Fibroblast of lung (primary cell): Measurements from ENCODE around the gene GDPD2. TPM values are rescaled to one million over a fixed set of nuclear protein-coding genes. Genes with fewer than 3 reads are reported as not detected.

ENCODE experiments used
- DNase-seq, 2 donors: peaks; one replicate each; pipeline versions ENCODE4 v3.0.0 to v3.0.0-alpha.2; 2010; ENCODE audit warnings: low read depth in 2 of 2
- H2AFZ ChIP-seq: 2 replicates; pipeline ENCODE4 v1.5.1; 2012; ENCODE audit warnings: low read length, control low read depth, inconsistent platforms
- H3K27ac ChIP-seq: 2 replicates; pipeline ENCODE4 v1.5.1; 2011; ENCODE audit warnings: low read length, control low read depth; ENCODE audit not compliant: insufficient read depth
- H3K27me3 ChIP-seq: 2 replicates; pipeline ENCODE4 v1.5.1; 2011; ENCODE audit warnings: mild to moderate bottlenecking, low read length; ENCODE audit not compliant: control insufficient read depth, insufficient read depth
- H3K36me3 ChIP-seq: 2 replicates; pipeline ENCODE4 v1.5.1; 2011; ENCODE audit warnings: low read length; ENCODE audit not compliant: control insufficient read depth, insufficient read depth
- H3K4me1 ChIP-seq: 2 replicates; pipeline ENCODE4 v1.5.1; 2011; ENCODE audit warnings: low read length; ENCODE audit not compliant: control insufficient read depth, insufficient read depth; ENCODE audit errors: extremely low read depth
- H3K4me2 ChIP-seq: 2 replicates; pipeline ENCODE4 v1.5.1; 2011; ENCODE audit warnings: low read length, control low read depth; ENCODE audit not compliant: insufficient read depth; ENCODE audit errors: extremely low read depth
- H3K4me3 ChIP-seq, 4 experiments: fragments of 200-600 bp in 1 of 4; sonication (generic) in 1 of 4; replicated peaks in 1 of 4; 2 replicates each; pipeline ENCODE4 v1.5.1; 2011 to 2016; ENCODE audit warnings: low read length in 4 of 4, low read depth in 3 of 4, mild to moderate bottlenecking in 3 of 4, control low read depth in 2 of 4, inconsistent platforms in 1 of 4, mixed read lengths in 1 of 4; ENCODE audit not compliant: insufficient read depth in 1 of 4; ENCODE audit errors: control extremely low read depth in 1 of 4
- H3K79me2 ChIP-seq: 2 replicates; pipeline ENCODE4 v1.5.1; 2012; ENCODE audit warnings: mild to moderate bottlenecking, low read length, inconsistent platforms; ENCODE audit not compliant: control insufficient read depth, insufficient read depth
- H3K9ac ChIP-seq: 2 replicates; pipeline ENCODE4 v1.5.1; 2011; ENCODE audit warnings: mild to moderate bottlenecking, low read length, control low read depth; ENCODE audit not compliant: insufficient read depth
- H3K9me3 ChIP-seq: 2 replicates; pipeline ENCODE4 v1.5.1; 2012; ENCODE audit warnings: low read depth, low read length; ENCODE audit not compliant: control insufficient read depth, insufficient read depth
- H4K20me1 ChIP-seq: 2 replicates; pipeline ENCODE4 v1.5.1; 2011; ENCODE audit warnings: low read length; ENCODE audit not compliant: control insufficient read depth, insufficient read depth; ENCODE audit errors: extremely low read depth
- CTCF ChIP-seq, 2 donors: IDR thresholded peaks in 1 of 2; conservative IDR thresholded peaks in 1 of 2; 1 replicate in 1 of 2; 2 replicates in 1 of 2; pipeline ENCODE4 v1.5.1; 2011 to 2012; ENCODE audit warnings: low read length in 2 of 2, control low read depth in 1 of 2, inconsistent platforms in 1 of 2, low read depth in 1 of 2, mild to moderate bottlenecking in 1 of 2
- EZH2 ChIP-seq: IDR thresholded peaks from 2 replicates; pipeline ENCODE4 v1.5.1; 2012; ENCODE audit warnings: low read length, control low read depth, mild to moderate bottlenecking; ENCODE audit errors: missing control alignments
- polyA plus RNA-seq, 2 donors: library from polyadenylated mRNA; depleted of rRNA in 1 of 2; stranded (reverse) in 1 of 2; unstranded in 1 of 2; fragments of >200 nt; gene quantifications; 2 replicates each; pipeline ENCODE4 v1.2.1, GENCODE V29; 2011 to 2012; ENCODE audit warnings: missing spikeins in 1 of 2
- total RNA-seq: library from RNA; depleted of rRNA; stranded (reverse); fragments of >200 nt; gene quantifications from 2 replicates; pipeline ENCODE4 v1.2.1, GENCODE V29; 2014

GDPD2 gene
- total and polyA plus RNA-seq, 2 donors (not counting 1 experiment from before 2014, with no cell fraction given), result not detected

- Histone ChIP-seq H3K9ac (no peak overlapping the region), H3K9me3 (no peaks in the 10 kb centered on the region), H3K27ac (no peak overlapping the region), H4K20me1 (no peaks in the 10 kb centered on the region), H3K4me3 (no peak overlapping the region), H3K27me3 (no peaks in the 10 kb centered on the region), H3K36me3 (no peaks in the 10 kb centered on the region), H3K79me2 (no peaks in the 10 kb centered on the region), H3K4me1 (no peaks in the 10 kb centered on the region), H2AFZ (no peak overlapping the region), H3K4me2 (no peak overlapping the region)
- TF ChIP-seq CTCF (conservative IDR thresholded peaks at IDR 0.05 in 1 of 2, IDR thresholded peaks at IDR 0.05 in 1 of 2; ENCODE audit: low read depth in 1 of 2, low read length in 2 of 2) (no peak), EZH2 (no peak)
- DNase-seq, result no peak
Observed at GRCh38 chrX:70424801-70425200, 1.7 kb downstream of the GDPD2 start.

GRCh38 chrX:70426286-70427278, 3.5 kb downstream of the GDPD2 start:
- Histone ChIP-seq H3K79me2 (no peaks in the 10 kb centered on the region), H3K4me3 (no peak overlapping the region), H3K9ac (no peak overlapping the region), H3K27ac (no peak overlapping the region), H3K4me2 (no peak overlapping the region), H3K9me3 (no peaks in the 10 kb centered on the region), H3K27me3 (no peaks in the 10 kb centered on the region), H3K4me1 (no peaks in the 10 kb centered on the region), H4K20me1 (no peaks in the 10 kb centered on the region), H2AFZ (no peak overlapping the region), H3K36me3 (no peaks in the 10 kb centered on the region)
- no peak for DNase-seq
- no peak for TF ChIP-seq CTCF (conservative IDR thresholded peaks at IDR 0.05 in 1 of 2, IDR thresholded peaks at IDR 0.05 in 1 of 2; ENCODE audit: low read depth in 1 of 2, low read length in 2 of 2)
- no peak for TF ChIP-seq EZH2

GRCh38 chrX:70427365-70427764, 4.3 kb downstream of the GDPD2 start:
- Histone ChIP-seq H3K36me3 (no peaks in the 10 kb centered on the region), H3K27me3 (no peaks in the 10 kb centered on the region)

More at GRCh38 chrX:70427365-70427764, 4.3 kb downstream of the GDPD2 start:
- Histone ChIP-seq H3K4me3 (no peak overlapping the region), H3K9me3 (no peaks in the 10 kb centered on the region), H3K9ac (no peak overlapping the region), H3K4me1 (no peaks in the 10 kb centered on the region), H2AFZ (no peak overlapping the region), H4K20me1 (no peaks in the 10 kb centered on the region), H3K79me2 (no peaks in the 10 kb centered on the region), H3K27ac (no peak overlapping the region), H3K4me2 (no peak overlapping the region)
- TF ChIP-seq CTCF (conservative IDR thresholded peaks at IDR 0.05 in 1 of 2, IDR thresholded peaks at IDR 0.05 in 1 of 2; ENCODE audit: low read depth in 1 of 2, low read length in 2 of 2), result no peak
- TF ChIP-seq EZH2, result no peak
- no peak for DNase-seq
